Measurements from ENCODE around the gene S100A11. TPM values are rescaled to one million over a fixed set of nuclear protein-coding genes. Genes with fewer than 3 reads are reported as not detected.

The S100A11 gene
- polyA plus RNA-seq, 3 donors, result 1,184 to 3,364 (median 2,621) TPM

DNA sequence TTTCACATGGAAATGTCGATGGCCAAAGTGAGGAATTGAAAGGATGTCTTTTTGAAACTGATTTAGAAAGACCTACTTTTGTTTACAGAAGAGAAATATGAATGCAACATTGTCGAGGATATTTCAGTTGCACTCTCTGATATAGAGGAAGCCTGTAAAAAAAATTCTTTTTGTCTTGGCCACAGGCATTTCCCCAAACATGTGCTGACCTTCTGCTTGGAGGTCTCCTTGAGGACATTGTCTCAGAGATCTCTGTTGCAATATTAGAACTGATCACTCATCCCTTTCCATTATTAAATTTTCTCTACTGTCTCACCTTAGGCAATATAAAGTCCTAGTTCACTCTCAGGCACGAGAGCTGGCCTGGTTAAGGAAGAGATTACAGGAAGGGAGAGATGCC lies 16.0 kb downstream of the S100A11 start:
- H3K4me2 ChIP-seq (replicated peaks; ENCODE audit: extremely low read depth, low read length, poor library complexity, severe bottlenecking), result no peak overlapping the region
- no peaks in the 10 kb centered on the region for H3K36me3 ChIP-seq (replicated peaks in 1 of 2; ENCODE audit: control insufficient read depth in 1 of 2, insufficient read depth in 2 of 2, low read length in 2 of 2)
- no peaks in the 10 kb centered on the region for H3K79me2 ChIP-seq (ENCODE audit: insufficient read depth, low read length)
- no peaks in the 10 kb centered on the region for H4K20me1 ChIP-seq (ENCODE audit: insufficient read depth, low read length)
- no peak overlapping the region for H3K9ac ChIP-seq (ENCODE audit: insufficient read depth, low read length, poor library complexity, severe bottlenecking)
- H2AFZ ChIP-seq (ENCODE audit: insufficient read depth, low read depth, low read length, poor library complexity, severe bottlenecking), result no peak overlapping the region
- DNase-seq, result no peak
- H3K27me3 Mint-ChIP-seq (ENCODE audit: low read depth in 3 of 3), result peaks cover 2 to 3% (median 2%) of the 10 kb centered on the region in 3 donors
- H3K4me3 ChIP-seq (replicated peaks in 1 of 3; ENCODE audit: low read depth in 2 of 3, low read length in 3 of 3), result no peak overlapping the region
- no peaks in the 10 kb centered on the region for H3K9me3 Mint-ChIP-seq
- peaks cover 0 to 4% of the 10 kb centered on the region in 2 donors for H3K4me1 ChIP-seq (ENCODE audit: control insufficient read depth in 1 of 2, insufficient read depth in 2 of 2, low read length in 2 of 2)
- no peaks in the 10 kb centered on the region for H3K36me3 Mint-ChIP-seq
- no peaks in the 10 kb centered on the region for H3K9me3 ChIP-seq (replicated peaks in 1 of 2; ENCODE audit: control insufficient read depth in 1 of 2, insufficient read depth in 1 of 2, low read length in 2 of 2)
- H3K4me1 Mint-ChIP-seq, result peaks cover 8% of the 10 kb centered on the region
- no peaks in the 10 kb centered on the region for H3K27me3 ChIP-seq (ENCODE audit: control insufficient read depth in 2 of 2, insufficient read depth in 2 of 2, low read length in 2 of 2)
- TF ChIP-seq, protein P1, sequence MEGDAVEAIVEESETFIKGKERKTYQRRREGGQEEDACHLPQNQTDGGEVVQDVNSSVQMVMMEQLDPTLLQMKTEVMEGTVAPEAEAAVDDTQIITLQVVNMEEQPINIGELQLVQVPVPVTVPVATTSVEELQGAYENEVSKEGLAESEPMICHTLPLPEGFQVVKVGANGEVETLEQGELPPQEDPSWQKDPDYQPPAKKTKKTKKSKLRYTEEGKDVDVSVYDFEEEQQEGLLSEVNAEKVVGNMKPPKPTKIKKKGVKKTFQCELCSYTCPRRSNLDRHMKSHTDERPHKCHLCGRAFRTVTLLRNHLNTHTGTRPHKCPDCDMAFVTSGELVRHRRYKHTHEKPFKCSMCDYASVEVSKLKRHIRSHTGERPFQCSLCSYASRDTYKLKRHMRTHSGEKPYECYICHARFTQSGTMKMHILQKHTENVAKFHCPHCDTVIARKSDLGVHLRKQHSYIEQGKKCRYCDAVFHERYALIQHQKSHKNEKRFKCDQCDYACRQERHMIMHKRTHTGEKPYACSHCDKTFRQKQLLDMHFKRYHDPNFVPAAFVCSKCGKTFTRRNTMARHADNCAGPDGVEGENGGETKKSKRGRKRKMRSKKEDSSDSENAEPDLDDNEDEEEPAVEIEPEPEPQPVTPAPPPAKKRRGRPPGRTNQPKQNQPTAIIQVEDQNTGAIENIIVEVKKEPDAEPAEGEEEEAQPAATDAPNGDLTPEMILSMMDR (IDR thresholded peaks at IDR 0.05), result no peak
- WGBS (ENCODE audit: insufficient coverage), result no CpG with 5 or more reads among the region's 3 CpGs
- H3K27ac Mint-ChIP-seq, result no peak overlapping the region
- no peak overlapping the region for H3K27ac ChIP-seq (ENCODE audit: low read depth in 1 of 2, low read length in 2 of 2)
- intact Hi-C loops (cut with micrococcal nuclease), result no loop called here
- H3K4me3 Mint-ChIP-seq, result no peak overlapping the region

- no peaks in the 10 kb centered on the region for H4K20me1 ChIP-seq (ENCODE audit: insufficient read depth, low read length)
- no peak overlapping the region for H2AFZ ChIP-seq (ENCODE audit: insufficient read depth, low read depth, low read length, poor library complexity, severe bottlenecking)
- intact Hi-C loops (cut with micrococcal nuclease), result no loop called here
- Mint-ChIP-seq H3K27me3 (ENCODE audit: low read depth in 3 of 3) (peaks cover 2 to 5% (median 2%) of the 10 kb centered on the region in 3 donors), H3K36me3 (no peaks in the 10 kb centered on the region), H3K9me3 (no peaks in the 10 kb centered on the region), H3K4me3 (no peak overlapping the region), H3K27ac (no peak overlapping the region), H3K4me1 (peaks cover 12% of the 10 kb centered on the region)
- H3K9ac ChIP-seq (ENCODE audit: insufficient read depth, low read length, poor library complexity, severe bottlenecking), result no peak overlapping the region
- no peaks in the 10 kb centered on the region for H3K36me3 ChIP-seq (replicated peaks in 1 of 2; ENCODE audit: control insufficient read depth in 1 of 2, insufficient read depth in 2 of 2, low read length in 2 of 2)
- H3K4me1 ChIP-seq (ENCODE audit: control insufficient read depth in 1 of 2, insufficient read depth in 2 of 2, low read length in 2 of 2), result peaks cover 0 to 4% of the 10 kb centered on the region in 2 donors
- no peaks in the 10 kb centered on the region for H3K27me3 ChIP-seq (ENCODE audit: control insufficient read depth in 2 of 2, insufficient read depth in 2 of 2, low read length in 2 of 2)
- no peak overlapping the region for H3K4me3 ChIP-seq (replicated peaks in 1 of 3; ENCODE audit: low read depth in 2 of 3, low read length in 3 of 3)
- H3K4me2 ChIP-seq (replicated peaks; ENCODE audit: extremely low read depth, low read length, poor library complexity, severe bottlenecking), result no peak overlapping the region
- H3K79me2 ChIP-seq (ENCODE audit: insufficient read depth, low read length), result no peaks in the 10 kb centered on the region
- WGBS (ENCODE audit: insufficient coverage), result 21% methylated on average over 2 of the region's 4 CpGs
- no peaks in the 10 kb centered on the region for H3K9me3 ChIP-seq (replicated peaks in 1 of 2; ENCODE audit: control insufficient read depth in 1 of 2, insufficient read depth in 1 of 2, low read length in 2 of 2)
- no peak for DNase-seq
- TF ChIP-seq, protein P1 (IDR thresholded peaks at IDR 0.05), result peak; percentile 42
- H3K27ac ChIP-seq (ENCODE audit: low read depth in 1 of 2, low read length in 2 of 2), result no peak overlapping the region
These were observed 18.3 kb downstream of the S100A11 start for GRCh38 chr1:152018537-152018936.

Data from CD14-positive monocyte (primary cell).